Activated effector memory CD4-positive, alpha-beta T cell treated with anti-CD3 and anti-CD28 coated beads, Interleukin-2, amount 50 U/mL, for 16 hours (primary cell): ENCODE data around the gene ADRA1B.

Experiments used
- DNase-seq: peaks from one replicate; pipeline ENCODE4 v3.0.0-alpha.2; 2020

ADRA1B gene

DNA sequence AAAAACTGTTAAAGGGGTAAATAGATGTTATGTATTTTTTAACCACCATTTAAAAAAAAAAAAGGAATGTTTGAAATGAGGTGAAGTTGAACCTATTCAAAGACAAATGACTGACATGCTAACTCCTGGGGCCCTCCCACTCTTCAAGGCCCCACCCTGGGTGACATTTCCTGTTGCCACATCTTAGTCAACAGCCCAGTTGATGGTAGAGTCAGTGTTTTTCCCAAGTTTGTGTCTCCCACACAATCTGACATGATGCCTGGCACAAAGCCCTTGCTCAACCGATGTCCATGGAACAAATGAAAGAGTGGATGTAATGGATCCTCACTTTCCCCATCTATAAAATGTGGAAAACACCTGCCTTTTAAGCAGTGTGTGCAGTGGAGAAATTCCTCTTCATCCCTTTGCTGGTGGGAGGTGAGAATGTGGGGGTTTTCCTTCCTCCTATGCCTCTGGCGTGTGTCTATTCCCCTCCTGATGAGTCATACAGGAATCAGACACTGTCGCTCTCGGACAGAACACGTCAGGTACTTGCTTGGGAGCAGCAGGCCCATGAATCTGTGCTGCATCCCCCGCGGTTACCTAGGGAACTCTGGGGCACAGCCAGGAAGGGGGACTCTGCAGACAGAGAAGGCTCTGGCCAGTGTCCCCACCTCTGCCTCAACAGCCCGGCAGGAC lies 13.7 kb upstream of the ADRA1B start:
- DNase-seq = no peak

DNA sequence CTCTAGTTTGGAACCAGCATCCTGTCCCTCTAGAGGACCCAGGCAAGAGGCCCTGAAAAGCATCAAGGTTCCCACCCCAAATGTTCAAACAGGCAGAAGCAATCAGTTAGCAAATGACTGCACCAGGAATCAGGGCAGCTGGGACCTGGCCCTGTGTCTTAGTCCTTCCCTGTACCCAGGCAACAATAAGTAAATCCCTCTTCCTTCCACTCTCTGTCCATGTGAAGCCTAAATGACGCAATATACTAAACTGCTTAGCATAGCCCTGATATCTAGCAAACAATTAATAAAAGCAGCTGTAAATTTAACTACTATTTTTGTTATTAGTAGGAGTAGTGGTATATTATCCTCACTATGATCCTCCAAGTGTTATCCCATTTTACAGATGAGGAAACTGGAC lies 13.2 kb upstream of the ADRA1B start:
- no peak for DNase-seq

DNA sequence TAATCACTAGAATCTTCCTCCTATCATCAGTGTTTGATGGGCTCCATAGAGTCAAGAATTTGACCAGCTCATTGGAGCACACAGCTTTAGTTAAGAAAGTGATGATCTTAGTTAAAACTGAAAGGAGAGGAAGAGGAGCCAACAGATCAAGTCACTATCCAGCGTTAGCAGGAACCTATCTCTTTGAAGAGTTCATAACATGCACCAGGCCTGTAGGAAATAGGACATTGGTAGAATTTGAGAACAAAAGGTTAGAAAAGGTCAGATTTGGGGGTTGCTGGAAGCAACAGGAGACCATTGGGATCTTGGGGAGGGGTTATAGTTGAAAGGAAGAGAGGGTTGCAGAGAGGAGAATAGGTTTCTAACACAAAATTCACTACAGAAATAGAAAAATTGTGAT lies 11.4 kb upstream of the ADRA1B start:
- DNase-seq = no peak

- no peak for DNase-seq
Measured at GRCh38 chr5:159905496-159905895, 10.8 kb upstream of the ADRA1B start.

DNA sequence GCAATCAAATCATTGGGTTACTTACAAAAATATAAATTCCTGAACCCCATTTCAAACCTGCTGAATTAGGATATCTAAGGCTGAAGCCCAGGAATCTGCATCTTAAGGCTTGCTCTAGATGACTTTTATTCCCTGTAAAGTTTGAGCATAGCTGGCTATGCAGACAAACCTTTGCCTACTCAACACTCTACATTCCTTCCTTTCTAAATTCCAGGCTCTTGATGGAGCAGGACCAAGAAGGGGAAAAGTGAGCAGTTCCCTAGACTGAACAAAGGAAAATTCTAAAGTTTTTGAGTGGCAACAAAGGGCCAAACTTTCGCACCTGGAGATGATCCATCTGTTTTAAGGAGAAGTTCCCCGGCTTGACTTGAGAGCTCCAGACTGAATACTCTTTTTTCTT lies 9.8 kb upstream of the ADRA1B start:
- DNase-seq = no peak

DNA sequence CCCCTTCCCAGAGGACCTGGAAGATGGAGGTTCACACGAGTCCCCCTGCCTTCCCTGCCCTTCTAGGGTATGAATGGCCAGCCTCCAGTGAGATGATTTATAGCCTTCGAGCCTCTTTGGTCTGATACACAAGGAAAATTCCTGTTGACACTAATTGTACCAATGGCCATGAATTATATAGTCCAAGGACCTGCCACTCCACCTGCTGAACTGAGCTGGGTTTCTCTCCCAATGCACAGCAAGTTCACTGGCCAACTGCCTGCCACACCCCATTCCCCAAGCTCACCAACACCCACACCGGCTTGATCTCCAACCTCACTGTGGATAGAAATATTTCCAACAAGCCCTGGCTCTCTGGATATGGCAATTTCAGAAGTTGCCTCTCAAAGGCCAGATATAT lies 9.3 kb upstream of the ADRA1B start:
- no peak for DNase-seq

GRCh38 chr5:159907689-159908590 lies 8.3 kb upstream of the ADRA1B start:
- DNase-seq = no peak

DNA sequence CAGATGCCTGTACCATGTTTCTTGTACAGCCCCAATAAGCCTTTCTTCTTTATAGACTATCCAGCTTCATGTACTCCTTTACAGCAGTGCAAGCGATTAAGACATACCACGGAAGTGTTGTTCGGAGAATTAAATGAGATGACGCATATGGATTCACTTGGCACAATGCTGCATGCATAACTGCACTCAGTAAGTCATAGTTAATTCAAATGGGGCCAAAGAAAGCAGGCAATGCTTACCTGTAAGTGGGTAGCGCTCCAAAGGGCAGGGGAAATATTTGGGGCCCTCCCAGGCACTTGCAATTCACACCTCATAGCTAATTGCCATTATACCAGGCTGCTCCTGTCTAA lies 7.7 kb upstream of the ADRA1B start:
- DNase-seq = no peak

DNA sequence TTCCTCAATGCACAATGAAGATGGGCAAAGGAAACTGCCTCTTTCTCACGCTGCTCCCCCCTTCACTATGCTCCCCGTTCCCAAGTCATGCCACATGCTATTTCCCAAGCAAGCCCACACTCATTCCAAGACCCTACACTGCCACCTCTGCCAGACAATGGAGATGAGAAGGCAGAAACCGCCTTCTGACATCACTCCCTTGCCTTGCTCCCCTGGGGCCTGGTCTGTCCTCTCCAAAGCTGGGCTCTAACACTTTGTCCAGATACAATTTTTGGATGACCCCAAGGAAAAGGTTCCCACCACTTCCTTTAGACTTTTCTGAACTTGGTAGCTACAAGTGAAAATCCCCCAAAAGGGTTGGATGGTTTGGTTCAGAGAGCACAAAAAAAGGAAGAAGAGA lies 7.2 kb upstream of the ADRA1B start:
- no peak for DNase-seq

- DNase-seq = no peak
Measured at GRCh38 chr5:159910207-159910842, 6.0 kb upstream of the ADRA1B start.

- no peak for DNase-seq
Measured at GRCh38 chr5:159910843-159911229, 5.4 kb upstream of the ADRA1B start.

GRCh38 chr5:159911349-159911748 lies 4.9 kb upstream of the ADRA1B start:
- DNase-seq = no peak

- DNase-seq = no peak
Measured at GRCh38 chr5:159912033-159912800, 4.1 kb upstream of the ADRA1B start.

DNA sequence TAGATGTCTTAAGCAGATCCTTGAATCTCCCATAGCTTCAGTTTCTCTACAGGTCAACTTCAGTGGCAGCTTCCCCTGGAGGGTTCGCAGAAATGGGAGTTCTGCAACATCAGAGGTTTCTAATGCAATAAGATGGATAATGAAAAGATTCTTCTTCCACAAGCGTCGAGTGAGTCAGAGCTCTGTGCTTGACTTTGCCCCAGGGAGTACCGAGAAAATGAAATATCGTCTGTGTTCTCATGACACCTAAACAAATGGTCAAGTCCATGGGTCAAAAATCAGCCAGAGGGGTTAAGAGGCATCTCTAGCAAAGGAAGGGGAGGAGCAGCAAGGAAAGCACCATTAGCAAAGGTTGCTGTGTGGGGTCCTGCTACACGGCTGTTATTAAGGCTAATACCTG lies 3.2 kb upstream of the ADRA1B start:
- DNase-seq = no peak

DNA sequence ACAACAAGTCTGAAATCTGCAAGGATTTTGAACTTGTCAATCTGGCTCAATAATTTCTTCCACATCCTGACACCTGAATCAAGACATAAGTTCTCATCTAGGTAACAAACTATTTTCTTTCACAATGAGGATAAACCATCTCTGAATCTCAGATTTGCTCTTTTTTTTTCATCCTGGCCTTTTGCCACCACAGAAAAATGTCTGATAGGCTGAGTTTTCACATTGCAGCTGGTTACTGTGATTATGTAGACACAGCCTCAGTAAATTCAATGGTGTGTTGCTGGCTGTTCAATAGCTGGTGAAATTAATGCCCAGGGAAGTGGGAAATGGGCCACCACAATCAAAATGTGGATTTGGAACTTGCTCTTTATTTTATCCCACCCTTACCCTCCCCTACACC lies 2.8 kb upstream of the ADRA1B start:
- DNase-seq = no peak

DNA sequence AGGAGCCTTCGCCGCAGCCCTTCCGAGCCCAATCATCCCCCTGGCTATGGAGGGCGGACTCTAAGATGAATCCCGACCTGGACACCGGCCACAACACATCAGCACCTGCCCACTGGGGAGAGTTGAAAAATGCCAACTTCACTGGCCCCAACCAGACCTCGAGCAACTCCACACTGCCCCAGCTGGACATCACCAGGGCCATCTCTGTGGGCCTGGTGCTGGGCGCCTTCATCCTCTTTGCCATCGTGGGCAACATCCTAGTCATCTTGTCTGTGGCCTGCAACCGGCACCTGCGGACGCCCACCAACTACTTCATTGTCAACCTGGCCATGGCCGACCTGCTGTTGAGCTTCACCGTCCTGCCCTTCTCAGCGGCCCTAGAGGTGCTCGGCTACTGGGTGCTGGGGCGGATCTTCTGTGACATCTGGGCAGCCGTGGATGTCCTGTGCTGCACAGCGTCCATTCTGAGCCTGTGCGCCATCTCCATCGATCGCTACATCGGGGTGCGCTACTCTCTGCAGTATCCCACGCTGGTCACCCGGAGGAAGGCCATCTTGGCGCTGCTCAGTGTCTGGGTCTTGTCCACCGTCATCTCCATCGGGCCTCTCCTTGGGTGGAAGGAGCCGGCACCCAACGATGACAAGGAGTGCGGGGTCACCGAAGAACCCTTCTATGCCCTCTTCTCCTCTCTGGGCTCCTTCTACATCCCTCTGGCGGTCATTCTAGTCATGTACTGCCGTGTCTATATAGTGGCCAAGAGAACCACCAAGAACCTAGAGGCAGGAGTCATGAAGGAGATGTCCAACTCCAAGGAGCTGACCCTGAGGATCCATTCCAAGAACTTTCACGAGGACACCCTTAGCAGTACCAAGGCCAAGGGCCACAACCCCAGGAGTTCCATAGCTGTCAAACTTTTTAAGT lies 819 bp downstream of the ADRA1B start:
- DNase-seq = no peak

- DNase-seq = no peak
Measured at GRCh38 chr5:159917994-159918393, 1.7 kb downstream of the ADRA1B start.

DNA sequence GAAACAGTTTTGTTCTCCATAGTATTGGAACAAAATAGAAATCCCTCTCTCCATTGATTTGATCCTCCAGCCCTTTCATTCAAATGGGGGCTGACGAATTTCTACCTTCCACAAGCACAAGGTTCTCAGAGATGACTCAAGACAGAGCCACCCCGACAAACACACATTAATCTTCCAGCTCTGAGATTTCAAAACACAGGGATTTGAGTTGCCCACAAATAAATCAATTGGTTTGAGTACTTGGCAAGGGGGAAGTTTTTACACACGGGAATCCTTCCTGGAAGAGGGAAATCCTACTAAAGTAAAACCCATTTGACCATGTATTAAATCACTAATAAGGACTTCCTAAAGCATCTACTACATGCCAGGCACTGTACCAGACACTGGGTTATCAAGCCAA lies 5.4 kb downstream of the ADRA1B start:
- DNase-seq = no peak

- DNase-seq = no peak
Measured at GRCh38 chr5:159923008-159923407, 6.7 kb downstream of the ADRA1B start.

- DNase-seq = no peak
Measured at GRCh38 chr5:159928122-159928909, 12.0 kb downstream of the ADRA1B start.

- DNase-seq = no peak
Measured at GRCh38 chr5:159929176-159929575, 12.9 kb downstream of the ADRA1B start.
